ENCODE data around the gene TRAPPC8.

- TF ChIP-seq CTCF (IDR thresholded peaks at IDR 0.05) (no peak), POLR2A (IDR thresholded peaks at IDR 0.05) (no peak)
Measured at GRCh38 chr18:31941010-31941809, 1.7 kb downstream of the TRAPPC8 start.
